Activated CD4-positive, alpha-beta T cell treated with anti-CD3 and anti-CD28 coated beads for 24 hours (primary cell): ENCODE measurements around the gene CLIC1.
A peak's percentile ranks its signal among the peaks of the same experiment; 100 is the strongest.

Source experiments
- DNase-seq, 2 donors: peaks; one replicate each; pipeline ENCODE4 v3.0.0-alpha.2; 2020; ENCODE audit warnings: low read depth in 2 of 2

Gene CLIC1

GRCh38 chr6:31736021-31736767 lies at the start of gene CLIC1:
Gene CLIC1 (minus strand): TSS chr6:31736530. CDS start chr6:31736300, 230 bp downstream.
- DNase-seq, result peak; percentile 67 to 76

- DNase-seq, result no peak
Measured at GRCh38 chr6:31785475-31785874, 49.1 kb upstream of the CLIC1 start.

GRCh38 chr6:31784098-31784925 lies 48.0 kb upstream of the CLIC1 start:
- no peak for DNase-seq

- no peak for DNase-seq
Measured at GRCh38 chr6:31782126-31782855, 46.0 kb upstream of the CLIC1 start.

GRCh38 chr6:31781244-31782125 lies 45.2 kb upstream of the CLIC1 start:
- no peak for DNase-seq

GRCh38 chr6:31780507-31781243 lies 44.3 kb upstream of the CLIC1 start:
- DNase-seq, result no peak

- no peak for DNase-seq
Measured at GRCh38 chr6:31779908-31780307, 43.6 kb upstream of the CLIC1 start.

GRCh38 chr6:31778999-31779885 lies 42.9 kb upstream of the CLIC1 start:
- no peak for DNase-seq

GRCh38 chr6:31778193-31778592 lies 41.9 kb upstream of the CLIC1 start:
- DNase-seq, result no peak

- no peak for DNase-seq
Measured at GRCh38 chr6:31777667-31778050, 41.3 kb upstream of the CLIC1 start.

GRCh38 chr6:31776989-31777666 lies 40.8 kb upstream of the CLIC1 start, which contains the start of gene VWA7:
Gene VWA7 (minus strand): TSS chr6:31777328. CDS start chr6:31776779, 549 bp downstream.
- peak; percentile 64 to 70 for DNase-seq

GRCh38 chr6:31776485-31776988 lies 40.2 kb upstream of the CLIC1 start:
- DNase-seq, result no peak

- no peak for DNase-seq
Measured at GRCh38 chr6:31775633-31776484, 39.5 kb upstream of the CLIC1 start.

GRCh38 chr6:31775184-31775583 lies 38.9 kb upstream of the CLIC1 start:
- no peak for DNase-seq

GRCh38 chr6:31771992-31772358 lies 35.6 kb upstream of the CLIC1 start:
- no peak for DNase-seq

GRCh38 chr6:31770860-31771259 lies 34.5 kb upstream of the CLIC1 start:
- DNase-seq, result no peak

GRCh38 chr6:31769684-31770371 lies 33.5 kb upstream of the CLIC1 start:
- peak; percentile 74 for DNase-seq
